Right ventricle myocardium inferior (tissue), 1 donor: ENCODE measurements around the gene HS3ST5. TPM values are rescaled to one million over a fixed set of nuclear protein-coding genes. Genes with fewer than 3 reads are reported as not detected.
"Not testable (repeated sequence)": the region's sequence is repeated elsewhere in the genome, so short reads cannot be mapped to it uniquely, and the experiment has no call there.

ENCODE experiments used
- ATAC-seq: fragments of 200-7000 bp; cut with Tn5 transposase; one replicate; pipeline ENCODE4 v1.9.1; 2020; ENCODE audit warnings: mild to moderate bottlenecking, moderate library complexity
- DNase-seq: peaks from one replicate; pipeline ENCODE4 v3.0.0; 2021; ENCODE audit errors: missing footprints
- intact Hi-C: fragments of 100-400 bp; cut with DNase I; formaldehyde crosslinking; loops from one replicate; pipeline ENCODE4 v1.11.0; 2022
- total RNA-seq: library from RNA; stranded (reverse); fragmentation: NEBNext Ultra II Directional; extraction: Animal tissue kit (Norgen Biotek cat#: 25700); gene quantifications from one replicate; pipeline ENCODE4 v1.2.1, GENCODE V29; 2021
- donor health status: DM: no; HTN: yes; CAD: no; lungs with severe emphysema.

Gene HS3ST5
- total RNA-seq, 1 donor from 2014 or later: not detected

GRCh38 chr6:114217996-114218395 is 124.8 kb downstream of the HS3ST5 start:
- ATAC-seq, DNase-seq, intact Hi-C loops: not testable (repeated sequence)

DNA sequence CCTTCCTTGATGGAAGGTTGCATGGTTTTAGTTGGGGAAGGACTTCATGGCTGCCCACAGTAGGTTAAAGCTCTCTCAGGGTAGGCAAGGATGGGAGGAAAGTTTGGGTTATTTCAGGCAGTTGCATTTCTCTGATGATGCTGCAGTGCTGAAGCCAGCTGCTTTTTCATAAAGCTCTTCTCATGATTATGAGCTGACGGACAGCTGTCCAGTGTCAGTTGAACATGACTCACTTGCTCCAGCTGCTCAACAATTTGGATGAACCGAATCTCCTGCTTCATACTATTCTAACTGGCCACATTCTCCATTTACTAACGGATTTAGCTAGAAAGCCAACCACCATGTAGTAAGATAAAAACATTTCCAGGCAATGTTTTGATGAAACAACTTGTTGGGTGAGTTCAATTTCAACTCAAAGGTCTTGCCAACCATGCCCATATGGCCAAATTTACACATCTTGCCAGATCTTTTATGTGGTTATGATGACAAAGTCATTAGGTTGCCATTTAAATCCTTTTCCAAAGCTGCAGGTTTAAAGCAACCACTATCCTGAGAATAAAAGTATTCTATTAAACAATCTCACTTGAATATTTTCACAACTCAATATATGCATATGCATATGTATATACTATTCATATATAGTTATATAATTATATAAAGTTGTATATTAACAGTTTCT is 125.9 kb downstream of the HS3ST5 start:
- ATAC-seq (no peak), DNase-seq (no peak)
- intact Hi-C loops: no loop called here

DNA sequence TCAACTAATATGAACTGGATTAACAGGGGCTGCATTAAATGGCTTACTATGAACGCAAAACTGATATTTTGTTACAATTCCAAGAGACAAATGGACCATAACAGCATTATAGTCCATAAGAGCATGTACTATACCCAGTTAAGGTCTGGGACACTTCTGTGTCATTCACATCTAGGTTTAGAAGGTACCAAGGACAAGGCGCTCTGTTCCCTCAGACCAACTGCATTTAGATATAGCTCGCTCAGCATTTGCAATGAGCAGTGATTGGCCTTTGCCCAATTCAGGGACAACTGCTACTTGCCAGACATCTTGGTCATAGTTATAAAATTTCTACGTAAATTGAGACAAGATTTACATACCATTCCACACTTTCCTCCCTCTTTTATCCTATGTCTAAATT is 132.4 kb downstream of the HS3ST5 start:
- ATAC-seq (no peak), DNase-seq (no peak)
- intact Hi-C loops: no loop called here

- intact Hi-C loops: no loop called here
- ATAC-seq (no peak), DNase-seq (no peak)
These were observed 139.4 kb downstream of the HS3ST5 start for GRCh38 chr6:114203460-114203859.

GRCh38 chr6:114202389-114202788 is 140.4 kb downstream of the HS3ST5 start:
- intact Hi-C loops: no loop called here
- DNase-seq: no peak
- no peak for ATAC-seq

DNA sequence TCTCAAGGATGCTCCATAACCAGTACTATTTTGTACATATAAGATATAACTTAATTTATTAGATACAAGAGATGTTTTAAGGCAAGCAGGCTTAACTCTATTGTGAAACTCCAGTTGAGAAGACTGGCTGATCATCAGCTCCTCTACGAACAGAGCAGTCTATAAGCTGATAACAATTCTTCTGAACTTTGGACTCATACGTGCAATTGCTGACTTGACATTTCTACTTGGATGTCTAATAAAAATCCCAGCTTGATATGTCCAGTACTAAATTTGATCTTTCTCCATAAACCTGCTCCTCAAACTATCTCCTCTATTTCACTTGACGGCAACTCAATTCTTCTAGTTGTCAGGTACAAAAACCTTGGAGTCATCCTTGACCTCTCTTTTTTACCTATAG is 141.9 kb downstream of the HS3ST5 start:
- no peak for ATAC-seq
- no peak for DNase-seq
- intact Hi-C loops: no loop called here

DNA sequence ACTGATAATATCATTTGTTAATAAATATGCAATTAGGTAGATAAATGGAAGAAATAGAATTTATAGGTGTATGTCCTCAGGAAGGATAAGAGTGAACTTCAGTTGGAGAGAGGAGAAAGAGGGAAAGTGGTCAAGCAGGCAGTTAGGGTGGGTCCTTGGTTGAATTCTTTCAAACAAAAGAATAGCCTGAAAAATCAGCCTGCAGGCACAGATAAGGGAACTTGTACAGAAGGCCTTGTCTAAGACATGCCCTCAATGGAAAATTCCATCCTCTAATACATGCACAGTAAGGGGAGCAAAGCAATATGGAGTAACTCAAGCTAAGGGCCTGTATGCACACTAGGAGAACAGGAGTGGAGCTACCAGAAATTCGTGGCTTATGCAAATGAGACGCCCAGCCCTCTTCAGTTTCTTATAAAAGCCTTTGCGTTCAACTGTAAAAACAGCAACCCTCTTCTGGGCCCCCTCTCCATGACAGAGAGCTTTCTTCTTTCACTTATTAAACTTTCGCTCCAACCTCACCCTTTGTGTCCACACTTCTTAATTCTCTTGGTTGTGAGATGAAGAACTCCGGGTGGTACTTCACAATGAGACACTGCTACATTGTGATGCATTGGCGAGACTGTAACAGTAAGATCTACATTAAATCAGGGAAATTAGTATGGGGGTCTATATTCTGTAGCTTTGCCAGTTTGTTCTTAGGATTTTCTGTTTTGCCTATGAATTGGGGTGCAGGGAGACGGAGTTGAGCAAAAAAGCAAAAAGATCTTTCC is 147.0 kb downstream of the HS3ST5 start:
- intact Hi-C loops: no loop called here
- DNase-seq (no peak), ATAC-seq (no peak)

DNA sequence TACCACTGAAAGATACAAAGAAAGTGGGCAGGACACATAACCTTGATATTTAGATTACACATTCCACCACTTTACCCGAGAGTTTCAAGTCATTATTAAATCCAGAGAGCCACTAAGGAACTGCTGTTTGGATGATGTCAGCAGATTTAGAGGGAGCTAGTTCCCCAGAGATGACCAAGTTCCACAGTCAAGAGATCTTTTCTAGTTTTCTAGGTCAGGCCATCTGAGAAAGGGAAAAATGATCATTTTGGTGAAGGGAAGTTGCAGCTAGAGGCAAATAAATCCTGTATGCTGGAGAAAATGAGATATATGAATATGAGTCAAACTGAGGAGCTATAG is 147.8 kb downstream of the HS3ST5 start:
- DNase-seq (no peak), ATAC-seq (peak; percentile 65)
- intact Hi-C loops: no loop called here

DNA sequence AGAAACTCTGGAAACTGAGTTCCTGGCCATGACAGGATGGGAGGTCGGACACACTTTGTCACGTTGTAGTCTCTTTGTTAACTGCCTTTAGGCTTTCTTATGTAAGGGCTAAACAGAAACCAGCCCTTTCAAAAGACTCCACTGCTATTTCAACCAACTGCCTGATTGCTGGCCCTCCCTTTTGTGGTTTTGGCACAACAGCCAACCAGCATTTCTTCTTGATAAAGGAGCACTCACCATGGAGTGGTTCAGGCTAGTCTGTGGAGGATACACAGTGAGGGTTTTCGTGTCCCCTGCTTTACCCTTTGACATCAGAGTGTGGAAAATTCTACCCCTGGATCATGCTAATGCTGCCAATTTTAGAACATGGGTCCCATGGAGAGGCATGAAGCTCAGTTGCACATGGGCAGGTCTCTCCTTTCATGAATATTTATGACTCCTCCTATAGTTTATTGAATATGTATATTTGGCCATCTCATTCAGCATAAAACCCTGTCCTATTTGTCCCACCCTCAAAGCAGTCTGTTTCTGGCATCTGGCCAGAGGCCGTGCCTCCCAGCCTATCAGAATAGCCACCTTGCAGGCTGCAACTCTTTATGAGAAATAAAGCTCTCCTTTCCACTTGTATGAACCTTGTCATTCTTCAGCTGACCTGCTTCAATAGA is 148.3 kb downstream of the HS3ST5 start:
- ATAC-seq: peak; percentile 63
- intact Hi-C loops: no loop called here
- no peak for DNase-seq

DNA sequence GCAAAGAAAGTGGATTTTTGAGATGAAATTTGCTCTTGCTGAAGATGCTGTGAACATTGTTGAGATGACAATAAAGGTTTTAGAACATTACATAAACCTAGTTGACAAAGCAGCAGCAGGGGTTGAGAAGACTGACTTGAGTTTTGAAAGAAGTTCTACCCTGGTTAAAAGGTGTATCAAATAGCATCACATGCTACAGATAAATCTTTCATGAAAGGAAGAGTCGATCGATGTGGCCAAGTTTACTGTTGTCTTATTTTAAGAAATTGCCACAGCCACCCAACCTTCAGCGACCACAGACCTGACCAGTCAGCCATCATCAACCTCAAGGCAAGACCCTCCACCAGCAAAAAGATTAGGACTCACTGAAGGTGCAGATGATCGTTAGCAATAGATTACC is 155.3 kb downstream of the HS3ST5 start:
- intact Hi-C loops: no loop called here
- ATAC-seq: no peak
- DNase-seq: no peak

DNA sequence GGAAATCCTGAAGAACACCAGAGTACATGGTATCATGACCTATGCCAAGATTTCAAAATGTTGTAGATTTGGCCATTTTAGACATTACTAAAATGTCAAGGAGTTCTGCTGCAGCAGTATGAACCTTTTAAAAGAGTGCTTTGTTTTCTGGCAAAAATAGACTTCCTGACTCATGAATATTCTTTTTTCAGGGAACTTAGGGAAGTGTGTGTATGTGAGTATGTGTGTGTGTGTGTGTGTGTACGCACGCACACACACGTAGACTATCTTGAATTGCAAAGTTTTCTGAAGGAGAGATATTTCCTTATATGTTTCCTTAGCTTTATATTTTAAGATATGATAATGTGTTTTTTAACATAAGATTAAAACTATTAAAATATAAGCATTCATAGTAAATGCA is 161.2 kb downstream of the HS3ST5 start:
- ATAC-seq: no peak
- DNase-seq: no peak
- intact Hi-C loops: no loop called here

DNA sequence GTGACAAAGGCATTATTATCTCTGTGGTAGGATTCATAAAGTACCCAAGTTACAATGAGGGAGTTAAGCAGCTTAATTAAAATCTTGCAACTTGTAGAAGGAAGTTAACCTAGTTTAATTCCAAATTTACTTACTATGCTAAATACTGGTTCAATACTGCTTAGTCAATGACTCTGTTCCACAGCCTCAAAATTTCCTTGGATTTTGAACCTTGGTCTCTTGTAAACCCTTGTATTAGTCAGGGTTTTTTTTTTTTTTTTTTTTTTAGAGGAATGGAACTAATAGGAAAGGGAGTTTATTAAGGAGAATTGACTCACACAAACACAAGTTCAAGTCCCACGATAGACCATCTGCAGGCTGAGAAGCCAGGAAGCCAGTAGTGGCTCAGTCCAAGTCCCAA is 163.4 kb downstream of the HS3ST5 start:
- intact Hi-C loops: no loop called here
- no peak for ATAC-seq

GRCh38 chr6:114176726-114177125 is 166.1 kb downstream of the HS3ST5 start:
- DNase-seq (no peak), ATAC-seq (no peak)
- intact Hi-C loops: no loop called here

More for the DNA sequence above, 163.4 kb downstream of the HS3ST5 start:
- no peak for DNase-seq

DNA sequence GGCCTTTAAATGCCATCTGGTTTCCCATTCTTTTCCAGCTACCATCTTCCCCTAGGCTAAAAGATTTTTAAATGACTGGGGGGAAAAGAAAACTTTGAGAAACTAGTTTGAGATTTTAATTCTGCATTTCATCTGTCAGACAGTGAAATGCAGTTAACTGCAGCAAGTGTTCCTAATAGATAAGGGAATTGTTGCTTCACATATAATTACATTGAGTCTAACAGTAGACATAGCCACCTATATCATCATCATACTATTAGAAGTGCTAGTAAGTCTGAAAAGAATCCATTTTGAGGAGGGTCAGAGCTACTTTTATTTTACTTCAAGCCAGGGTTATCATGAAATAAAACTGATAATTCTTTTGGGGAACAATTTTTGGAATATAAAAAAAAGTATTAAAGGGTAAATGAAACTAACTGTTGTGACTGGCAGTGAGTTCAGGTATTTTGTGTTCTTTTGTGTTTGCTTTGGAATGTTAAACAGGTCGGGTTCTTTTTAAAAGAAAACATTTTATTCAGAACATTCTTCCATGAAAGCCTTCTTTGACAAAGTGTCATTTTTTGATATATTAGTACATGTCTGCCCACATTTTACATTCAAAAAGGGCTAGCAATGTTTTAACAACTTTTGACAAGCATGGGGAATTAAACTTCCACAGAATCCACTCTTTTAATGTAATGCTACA is 170.1 kb downstream of the HS3ST5 start:
- DNase-seq: no peak
- ATAC-seq: no peak
- intact Hi-C loops: no loop called here

- DNase-seq (no peak), ATAC-seq (no peak)
- intact Hi-C loops: no loop called here
These were observed 171.3 kb downstream of the HS3ST5 start for GRCh38 chr6:114171473-114171872.

DNA sequence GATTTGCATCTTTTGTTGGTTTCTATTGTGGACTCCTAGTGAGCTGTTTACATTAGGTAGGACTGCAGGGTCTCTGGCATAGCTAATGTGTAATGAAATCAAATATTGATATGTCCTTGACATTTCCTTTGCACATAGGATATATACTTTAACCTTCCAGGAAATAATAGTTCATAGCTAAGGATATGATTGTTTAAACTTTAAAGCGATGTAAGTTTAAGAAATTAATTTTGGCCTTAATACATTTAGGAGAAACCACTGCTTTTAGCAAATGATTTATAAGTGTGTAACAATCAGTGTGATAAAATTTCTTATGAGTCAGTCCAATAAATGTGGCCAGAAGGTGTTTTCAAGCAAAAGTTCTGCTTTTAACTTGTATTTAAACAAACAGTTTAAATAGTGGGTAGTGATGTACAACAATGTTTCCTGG is 171.8 kb downstream of the HS3ST5 start:
- DNase-seq: no peak
- intact Hi-C loops: no loop called here
- no peak for ATAC-seq

DNA sequence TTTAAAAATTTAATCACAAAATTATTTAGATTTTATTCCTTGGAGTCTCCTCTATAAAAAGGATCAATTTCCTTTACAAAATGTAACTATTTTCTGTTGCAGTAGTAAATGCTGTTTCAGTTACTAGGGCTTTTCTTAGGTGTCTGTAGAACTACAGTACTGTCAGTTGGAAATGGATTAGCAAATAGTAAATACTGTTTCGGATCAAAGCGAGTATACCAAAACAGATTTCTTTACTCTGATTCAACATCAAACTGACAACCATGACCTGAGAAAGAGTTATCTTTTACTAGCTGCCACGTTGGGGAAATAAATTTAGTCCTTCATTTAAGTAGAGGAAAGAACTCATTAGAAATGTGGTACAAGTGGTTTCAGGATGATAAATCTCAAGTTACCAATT is 172.5 kb downstream of the HS3ST5 start:
- ATAC-seq (no peak), DNase-seq (no peak)
- intact Hi-C loops: no loop called here

DNA sequence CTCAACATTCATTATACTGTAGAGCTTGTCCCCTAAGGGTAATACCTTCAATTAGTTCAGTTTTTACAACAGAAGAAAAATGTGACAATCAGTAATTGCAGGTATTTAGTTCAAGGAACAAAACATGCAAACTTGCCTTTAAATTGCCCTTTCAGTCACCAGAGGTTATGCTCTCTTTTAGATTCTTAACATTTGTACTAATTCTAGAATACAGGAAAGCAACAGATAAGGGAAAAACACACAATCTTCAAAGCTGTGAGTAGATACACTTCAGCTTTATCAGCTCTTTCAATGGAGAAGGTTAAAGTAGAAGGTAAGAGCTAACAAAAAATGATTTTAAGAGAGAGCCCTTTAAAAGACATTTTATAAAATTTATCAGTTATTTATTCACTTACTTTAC is 173.1 kb downstream of the HS3ST5 start:
- no peak for ATAC-seq
- DNase-seq: no peak
- intact Hi-C loops: no loop called here
